HG03457 (cell line): ENCODE results near the gene RPA3.

ENCODE experiments used
- ATAC-seq: cut with Tn5 transposase; IDR thresholded peaks from one replicate; pipeline ENCODE4 v1.9.1; 2021; ENCODE audit warnings: moderate number of reproducible peaks; ENCODE audit not compliant: unreplicated experiment

RPA3 gene

GRCh38 chr7:7612519-7612918, 105.9 kb downstream of the RPA3 start:
- ATAC-seq = no peak

- no peak for ATAC-seq
Observed at GRCh38 chr7:7609330-7609729, 109.1 kb downstream of the RPA3 start.

- ATAC-seq = no peak
Observed at GRCh38 chr7:7607010-7607409, 111.4 kb downstream of the RPA3 start.

- no peak for ATAC-seq
Observed at GRCh38 chr7:7596176-7596575, 122.2 kb downstream of the RPA3 start.

- ATAC-seq = no peak
Observed at GRCh38 chr7:7595451-7595850, 123.0 kb downstream of the RPA3 start.
